NCI-H526 (cell line): ENCODE data around the gene GAL3ST3.
"Not testable (repeated sequence)": the region's sequence is repeated elsewhere in the genome, so short reads cannot be mapped to it uniquely, and the experiment has no call there.

ENCODE experiments used
- DNase-seq, 2 experiments: peaks; one replicate each; lab custom pipeline; 2025; lab: John Stamatoyannopoulos, UW

The GAL3ST3 gene

DNA sequence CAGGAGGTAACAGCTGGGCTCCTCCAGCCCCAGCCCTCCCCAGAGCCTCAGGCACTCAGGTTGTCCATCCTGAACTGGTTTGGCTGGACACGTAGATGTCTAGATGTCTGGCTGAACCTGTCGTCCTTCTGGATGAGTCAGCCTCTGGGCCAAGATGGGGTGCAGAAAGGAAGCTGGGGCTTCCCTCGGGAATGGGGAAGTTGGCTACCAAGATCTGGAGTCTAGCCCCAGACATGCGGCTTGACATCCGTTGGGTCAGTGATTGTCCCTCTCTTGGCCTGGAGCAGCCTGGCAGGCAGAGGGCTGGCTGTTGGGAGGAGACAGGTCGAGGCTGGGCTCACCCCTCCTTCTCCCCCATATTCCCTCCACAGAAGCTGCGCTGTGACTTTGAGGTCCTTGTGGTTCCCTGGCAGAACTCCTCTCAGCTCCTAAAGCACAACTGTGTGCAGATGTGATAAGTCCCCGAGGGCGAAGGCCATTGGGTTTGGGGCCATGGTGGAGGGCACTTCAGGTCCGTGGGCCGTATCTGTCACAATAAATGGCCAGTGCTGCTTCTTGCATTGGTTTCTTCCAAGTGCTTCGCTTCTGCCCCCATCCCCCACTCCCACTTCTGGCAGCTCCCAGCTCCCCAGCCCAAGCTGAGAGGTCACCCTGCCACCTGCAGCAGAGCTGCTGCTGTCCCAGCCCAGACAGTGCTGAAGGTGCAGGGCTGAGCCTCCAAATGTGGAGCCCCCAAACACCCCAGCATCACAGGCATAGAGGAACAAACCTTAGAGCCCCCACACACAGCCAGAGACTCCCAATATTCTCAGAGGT is 35.8 kb downstream of the GAL3ST3 start:
- no peak for DNase-seq

DNA sequence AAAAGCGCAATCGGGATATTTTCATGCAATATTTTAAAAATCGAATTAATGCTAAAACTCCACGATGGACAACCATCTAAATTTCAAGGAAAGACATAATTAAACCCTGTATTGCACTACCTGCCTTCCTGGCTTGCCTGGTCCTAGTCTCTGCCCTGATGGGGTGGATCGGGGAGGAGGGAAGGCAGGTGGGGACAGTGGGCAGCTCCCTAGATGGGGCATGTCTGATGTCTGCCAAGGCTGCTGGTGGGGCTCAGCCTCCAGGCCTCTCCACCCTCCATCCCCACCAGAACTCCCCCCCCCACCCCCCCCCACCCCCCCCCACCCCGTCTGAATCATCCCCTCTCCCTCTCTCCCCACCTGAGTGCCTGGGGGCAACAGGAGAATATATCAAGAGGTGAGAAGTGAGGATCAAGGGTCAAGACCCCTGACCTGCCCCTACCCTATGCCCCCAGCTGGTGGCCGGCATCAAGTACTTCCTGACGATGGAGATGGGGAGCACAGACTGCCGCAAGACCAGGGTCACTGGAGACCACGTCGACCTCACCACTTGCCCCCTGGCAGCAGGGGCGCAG is 36.5 kb downstream of the GAL3ST3 start:
- no peak for DNase-seq

DNA sequence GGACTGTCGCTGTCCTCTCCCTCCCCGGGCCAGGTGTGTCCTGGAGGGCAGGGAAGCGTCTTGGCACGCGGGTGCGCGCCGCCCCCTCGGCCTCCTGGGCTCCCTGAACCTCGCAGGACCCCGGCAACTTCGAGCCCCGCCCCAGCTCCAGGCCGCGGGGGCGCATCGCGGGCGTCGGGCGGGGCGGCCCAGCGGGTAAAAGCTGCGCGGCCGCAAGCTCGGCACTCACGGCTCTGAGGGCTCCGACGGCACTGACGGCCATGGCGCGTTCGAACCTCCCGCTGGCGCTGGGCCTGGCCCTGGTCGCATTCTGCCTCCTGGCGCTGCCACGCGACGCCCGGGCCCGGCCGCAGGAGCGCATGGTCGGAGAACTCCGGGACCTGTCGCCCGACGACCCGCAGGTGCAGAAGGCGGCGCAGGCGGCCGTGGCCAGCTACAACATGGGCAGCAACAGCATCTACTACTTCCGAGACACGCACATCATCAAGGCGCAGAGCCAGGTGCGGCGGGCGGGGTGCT is 37.1 kb downstream of the GAL3ST3 start, which contains the start of gene CST6:
Gene CST6, plus strand, starts transcription at position 224 of the 519 bp plus-strand sequence. Its CDS starts 37 bp downstream, at position 261.
- peak in 1 of 2 experiments; percentile 56 for DNase-seq

DNA sequence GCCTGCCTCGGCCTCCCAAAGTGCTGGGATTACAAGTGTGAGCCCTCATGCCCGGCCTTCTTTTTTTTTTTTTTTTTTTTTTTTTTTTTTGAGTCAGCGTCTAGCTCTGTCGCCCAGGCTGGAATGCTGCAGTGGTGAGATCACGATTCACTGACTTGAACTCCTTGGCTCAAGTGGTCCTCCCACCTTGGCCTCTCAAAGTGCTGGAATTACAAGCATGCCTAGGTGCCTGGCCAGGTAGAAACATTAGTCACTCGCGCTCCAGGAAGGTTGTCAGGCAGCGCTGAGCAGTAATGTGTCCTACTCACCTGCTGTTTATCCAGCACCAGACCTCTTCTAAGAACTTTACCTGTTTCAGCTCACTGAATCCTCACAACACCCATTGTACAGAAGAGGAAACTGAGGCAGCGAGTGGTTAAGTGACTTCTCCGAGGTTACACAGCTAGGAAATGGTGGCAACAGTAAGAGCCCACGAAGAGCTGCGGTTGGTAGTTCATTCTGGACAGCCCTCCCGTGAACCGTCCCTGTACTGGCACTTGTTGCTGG is 37.6 kb downstream of the GAL3ST3 start:
- no peak for DNase-seq

DNA sequence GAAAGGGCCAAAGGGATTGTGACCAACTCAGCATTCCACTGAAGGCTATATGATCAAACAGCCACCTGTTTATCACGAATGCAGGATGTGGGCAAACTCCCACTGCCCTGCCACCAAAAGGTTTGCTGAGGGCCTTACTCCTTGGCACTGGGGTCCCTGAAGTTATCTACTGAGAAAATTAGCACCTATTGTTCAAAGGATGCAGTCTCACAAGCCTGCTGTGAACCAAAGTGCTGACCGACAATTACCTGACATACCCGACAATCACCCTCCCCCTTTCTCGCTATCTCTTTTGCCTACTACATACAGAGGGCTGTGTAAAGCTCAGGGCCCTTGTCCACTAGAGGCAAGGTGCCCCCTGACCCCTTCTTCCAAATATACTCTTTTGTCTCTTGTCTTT is 38.9 kb downstream of the GAL3ST3 start:
- DNase-seq: not testable (repeated sequence)

DNA sequence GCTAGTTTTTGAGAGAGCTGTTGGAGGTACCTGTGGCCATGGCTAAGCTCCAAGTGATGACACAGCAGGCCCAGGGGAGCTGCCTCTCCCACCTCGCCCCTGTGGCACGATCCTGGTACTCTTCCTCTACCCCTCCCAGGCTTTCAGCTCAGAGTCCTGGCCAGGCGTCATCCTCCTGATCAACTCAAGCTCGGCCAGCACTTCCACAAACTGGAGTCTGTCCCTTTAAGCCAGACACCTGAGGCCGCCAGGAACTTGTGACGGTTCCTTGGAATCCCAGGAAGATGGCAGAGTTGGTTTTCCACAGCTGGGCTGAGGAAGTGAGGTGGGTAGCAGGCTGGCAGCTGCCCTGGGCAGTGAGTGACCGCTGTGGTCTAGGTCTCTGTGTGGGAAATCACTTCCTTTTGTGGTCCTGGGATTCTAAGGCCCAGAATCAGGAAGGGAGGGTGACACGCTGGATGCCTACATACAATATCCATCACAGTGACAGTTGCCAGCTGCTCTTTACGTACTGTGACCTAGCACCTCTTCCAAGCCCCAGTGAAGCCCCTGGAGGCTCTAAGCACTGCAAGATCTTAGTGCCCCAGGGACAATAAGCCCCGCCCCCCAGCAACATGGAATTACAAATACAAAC is 40.4 kb downstream of the GAL3ST3 start:
- no peak for DNase-seq

DNA sequence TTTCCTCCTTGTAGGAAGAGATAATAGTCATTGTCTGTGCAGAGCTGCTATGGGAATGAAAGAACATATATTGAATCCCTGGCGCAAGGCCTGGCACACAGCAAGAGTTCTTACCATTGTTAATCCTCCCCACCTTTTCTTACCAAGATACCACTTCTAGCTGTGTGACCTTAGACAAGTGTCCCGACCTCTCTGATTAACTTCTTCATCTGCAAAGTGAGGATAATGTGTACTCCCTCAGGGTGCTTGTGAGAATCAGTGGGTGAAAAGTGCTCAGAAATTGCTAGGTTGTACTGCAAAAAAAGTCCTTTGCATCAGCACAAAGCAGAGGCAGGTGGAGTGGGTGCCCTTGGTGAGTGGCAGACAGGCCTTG is 40.9 kb downstream of the GAL3ST3 start:
- DNase-seq: no peak

DNA sequence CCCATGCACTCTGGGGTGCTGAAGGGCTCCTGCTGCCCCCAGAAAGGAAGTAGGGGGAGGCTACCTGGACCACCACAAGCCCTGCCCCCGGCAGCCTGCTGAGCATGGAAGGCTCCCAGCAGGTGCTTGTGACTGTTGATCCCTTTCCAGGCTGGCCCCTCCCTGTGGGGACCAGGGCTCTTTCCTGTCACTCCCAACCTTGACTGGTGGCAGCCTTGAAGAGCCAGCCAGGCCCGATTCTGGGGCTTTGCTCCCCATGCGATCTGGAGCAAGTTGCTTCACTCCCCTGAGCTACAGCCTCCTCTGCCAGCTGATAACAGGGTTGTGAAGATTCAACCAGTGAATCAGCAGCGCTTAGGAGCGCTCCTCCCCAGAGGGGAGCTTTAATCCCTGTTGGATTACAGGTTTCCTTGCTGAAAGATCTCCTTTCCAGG is 41.7 kb downstream of the GAL3ST3 start:
- no peak for DNase-seq

DNA sequence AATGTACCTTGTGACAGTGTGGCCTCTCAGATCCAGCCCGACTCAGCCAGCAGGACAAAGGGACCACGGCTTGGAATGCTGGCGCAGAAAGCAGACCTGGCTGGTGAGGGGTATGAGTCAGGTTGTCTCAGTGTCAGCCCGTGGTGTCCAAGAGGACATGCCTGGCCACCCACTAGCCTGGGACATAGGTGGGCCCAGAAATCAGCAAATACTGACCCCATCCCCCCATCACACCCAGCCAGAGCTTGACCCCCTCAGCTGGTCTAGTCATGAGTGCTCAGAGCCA is 42.1 kb downstream of the GAL3ST3 start:
- no peak for DNase-seq

DNA sequence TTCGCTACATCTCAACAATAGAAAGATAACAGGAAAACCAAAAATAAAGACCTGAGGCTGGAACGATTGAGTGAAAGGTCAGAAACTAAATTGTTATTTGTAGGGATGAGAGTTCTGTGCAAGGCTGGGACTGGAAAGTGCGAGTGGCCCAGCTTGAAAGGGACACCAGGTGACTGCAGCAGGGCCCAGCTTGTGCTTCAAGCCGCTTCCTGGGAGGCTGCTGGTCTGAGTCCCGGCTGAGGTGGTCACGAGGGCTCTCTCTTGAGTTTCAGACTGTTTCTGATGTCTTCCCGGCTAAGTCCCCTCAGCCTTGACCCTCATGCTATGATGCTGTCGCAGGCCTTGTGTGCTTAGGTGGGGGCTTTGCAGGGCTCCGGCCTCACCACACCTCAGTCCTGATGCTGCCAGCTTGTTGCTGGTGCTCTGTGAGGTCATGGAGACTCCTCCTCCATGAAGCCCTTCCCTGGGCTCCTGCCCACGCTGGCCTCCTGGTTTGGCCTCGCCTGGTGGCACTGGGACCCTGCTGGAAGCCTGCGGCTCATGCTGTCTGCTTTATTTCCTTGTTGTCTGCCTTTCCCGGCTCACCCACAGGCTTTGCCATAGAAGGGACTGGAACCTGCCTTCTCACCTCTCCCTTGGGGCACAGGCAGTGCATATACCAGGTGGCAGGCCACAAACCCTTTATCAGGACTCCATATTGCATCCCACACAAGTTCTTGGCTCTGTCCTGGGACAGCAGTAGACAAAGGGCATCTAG is 42.6 kb downstream of the GAL3ST3 start:
- no peak for DNase-seq

DNA sequence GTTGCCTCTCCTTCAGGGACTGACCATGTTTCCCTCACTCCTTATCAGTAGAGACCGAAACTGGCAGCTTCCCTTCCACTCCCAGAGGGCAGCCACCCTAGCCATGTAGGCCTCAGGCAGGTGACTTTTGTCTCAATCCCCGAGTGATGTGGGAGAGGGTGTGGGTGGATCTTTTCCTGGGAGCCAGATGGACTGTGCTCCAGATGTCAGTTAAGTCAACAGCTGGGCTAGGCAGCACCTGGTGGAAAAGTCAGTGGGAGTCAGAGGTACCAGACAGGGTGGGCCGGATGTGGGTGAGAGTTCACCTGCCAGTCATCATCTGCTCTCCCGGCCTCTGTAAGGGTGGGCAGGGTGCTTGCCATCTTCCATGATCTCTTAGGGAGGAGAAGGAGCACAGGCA is 44.8 kb downstream of the GAL3ST3 start:
- no peak for DNase-seq

DNA sequence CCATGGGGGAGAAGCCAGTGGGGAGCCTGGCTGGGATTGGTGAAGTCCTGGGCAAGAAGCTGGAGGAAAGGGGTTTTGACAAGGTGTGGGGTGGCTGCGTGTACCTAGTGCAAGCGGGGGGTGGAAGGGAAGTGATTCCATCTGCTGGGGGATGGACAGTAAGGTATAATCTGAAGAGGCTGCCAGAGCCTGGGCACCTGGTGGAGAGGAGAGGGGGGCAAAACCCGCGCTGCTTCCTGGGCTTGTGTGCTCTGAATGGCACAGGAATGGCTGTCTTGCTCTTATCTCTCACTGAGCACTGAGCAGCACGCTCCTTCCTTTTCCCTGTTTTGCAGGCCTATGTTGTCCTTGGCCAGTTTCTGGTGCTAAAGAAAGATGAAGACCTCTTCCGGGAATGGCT is 45.7 kb downstream of the GAL3ST3 start:
- no peak for DNase-seq

DNA sequence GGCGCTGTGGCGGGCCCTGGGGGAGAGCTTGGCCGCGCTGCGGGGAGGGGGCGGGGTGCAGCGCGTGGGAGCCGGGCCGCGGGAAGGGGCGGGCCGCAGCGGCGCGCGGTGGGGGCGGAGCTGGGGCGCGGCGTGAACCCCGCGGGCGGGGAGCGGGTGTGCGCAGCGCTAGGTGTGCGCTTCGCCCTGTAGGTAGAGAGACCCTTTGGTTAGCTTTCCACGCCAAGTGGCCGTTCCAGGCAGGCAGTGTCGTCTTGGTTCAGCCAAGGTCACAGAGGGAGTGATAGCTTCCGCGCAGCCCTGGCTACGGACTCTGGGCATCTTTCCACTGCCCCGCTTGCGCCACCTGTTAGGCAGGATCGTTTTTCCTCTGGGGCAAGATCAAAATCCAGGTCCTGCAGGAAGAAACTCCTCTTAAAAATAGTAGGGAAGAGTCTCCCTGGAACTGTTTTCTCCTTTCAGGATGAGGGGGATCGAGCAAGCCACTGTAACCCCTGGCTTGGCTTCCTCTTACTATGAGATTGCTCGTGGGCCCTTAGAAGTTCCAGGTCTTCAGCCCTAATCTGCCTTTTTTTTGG is 46.2 kb downstream of the GAL3ST3 start:
- peak in 1 of 2 experiments; percentile 82 for DNase-seq

DNA sequence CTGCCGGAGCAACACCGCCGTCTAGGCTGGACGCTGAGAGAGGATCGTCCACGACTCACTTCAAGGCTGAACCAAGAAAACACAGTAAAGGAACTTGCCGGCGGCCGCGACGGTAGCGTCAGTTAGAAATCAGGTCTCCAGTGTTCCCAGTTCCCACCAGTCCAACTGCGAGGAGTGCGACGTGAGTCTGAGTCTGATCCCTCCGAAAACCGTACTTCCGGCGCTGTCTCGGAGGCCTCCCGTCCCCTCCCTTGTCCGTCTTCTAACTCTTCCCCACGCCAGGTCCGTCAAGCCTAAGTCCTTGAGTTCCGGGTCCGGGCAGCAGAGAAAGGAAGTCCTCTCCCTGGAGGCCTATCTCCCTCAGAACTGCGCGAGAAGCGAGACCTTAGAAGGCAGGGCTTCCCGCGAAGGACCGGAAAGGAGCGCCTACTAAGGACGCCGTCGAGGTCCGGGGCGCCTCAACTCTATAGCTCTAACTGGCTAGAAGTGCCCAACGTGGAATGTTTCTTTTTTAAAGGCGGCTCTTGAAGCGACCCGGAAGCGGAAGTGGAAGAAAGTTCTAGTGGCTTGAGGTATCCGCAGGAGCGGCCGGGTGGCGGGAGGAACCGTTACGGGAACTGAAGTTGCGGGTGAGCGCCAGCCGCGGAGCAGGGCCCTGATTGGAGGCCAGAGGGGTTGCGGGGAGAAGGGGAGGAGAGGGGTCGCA is 46.9 kb downstream of the GAL3ST3 start, which contains the start of the genes BANF1 and EIF1AD:
Gene BANF1, plus strand, starts transcription at position 562 of the 706 bp plus-strand sequence. CDS start 748 bp downstream, outside the sequence.
Gene EIF1AD, minus strand, starts transcription at position 216 of the 706 bp plus-strand sequence. CDS start 1,768 bp downstream, outside the sequence.
- peak; percentile 99 for DNase-seq

DNA sequence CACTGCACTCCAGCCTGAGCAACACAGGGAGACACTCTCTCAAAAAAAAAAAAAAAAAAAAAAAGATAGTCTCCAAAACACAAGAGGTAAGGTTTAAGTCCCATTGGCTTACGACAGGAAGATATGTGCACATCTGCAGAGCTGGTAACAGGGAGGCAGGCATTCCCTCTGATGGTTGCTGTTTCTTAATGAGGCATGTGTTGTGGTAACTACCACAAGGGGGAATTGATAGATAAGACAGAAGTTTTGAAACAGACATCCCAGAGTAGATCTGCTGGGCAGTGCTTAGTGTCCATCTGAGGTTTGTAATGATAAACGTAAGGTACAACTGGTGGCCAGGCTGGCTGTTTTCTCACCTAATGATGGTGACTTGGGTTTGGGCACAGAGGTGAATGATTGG is 51.7 kb downstream of the GAL3ST3 start:
- no peak for DNase-seq

DNA sequence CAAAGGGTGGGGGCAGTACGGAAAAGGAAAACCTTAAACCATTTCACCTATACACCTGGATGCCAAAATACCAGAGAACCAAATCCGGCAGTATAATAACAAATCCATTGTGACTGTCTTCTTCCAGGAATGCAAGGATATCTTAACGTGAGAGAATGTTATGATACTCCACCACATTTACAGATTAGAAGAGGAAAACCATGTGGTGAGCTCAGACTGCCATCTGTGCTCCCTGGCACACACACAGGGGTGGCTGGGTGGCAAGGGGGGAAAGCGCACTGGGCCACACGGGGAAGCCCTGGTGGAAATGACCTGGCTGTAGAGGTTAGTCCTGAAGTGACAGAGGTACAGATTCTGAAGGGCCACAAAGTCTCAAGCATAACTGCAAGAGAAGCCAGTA is 56.9 kb downstream of the GAL3ST3 start:
- DNase-seq: no peak
